Activated T-cell treated with anti-CD3 and anti-CD28 coated beads, Interleukin-2, amount 50 U/mL, for 72 hours (primary cell): ENCODE measurements around the gene SCLY. TPM values are rescaled to one million over a fixed set of nuclear protein-coding genes. Genes with fewer than 3 reads are reported as not detected.

Source experiments
- ATAC-seq, 2 donors: fragments of 150-1000 bp; cut with Tn5 transposase; replicated peaks in 1 of 2; 2 replicates each; pipeline ENCODE4 v1.10.0; 2021; ENCODE audit warnings: moderate library complexity in 2 of 2, mild to moderate bottlenecking in 1 of 2
- DNase-seq, 2 donors: peaks; one replicate each; pipeline ENCODE4 v3.0.0; 2021 to 2022; ENCODE audit warnings: mixed read lengths in 1 of 2
- H3K27ac Mint-ChIP-seq: one replicate; pipeline ENCODE4 v1.8.0; 2022; ENCODE audit warnings: mild to moderate bottlenecking, moderate library complexity, mixed read lengths
- H3K27me3 Mint-ChIP-seq: one replicate; pipeline ENCODE4 v1.8.0; 2022; ENCODE audit warnings: low read depth, mixed read lengths
- H3K36me3 Mint-ChIP-seq, 2 donors: one replicate each; pipeline ENCODE4 v1.8.0; 2022; ENCODE audit warnings: mixed read lengths in 2 of 2, mild to moderate bottlenecking in 1 of 2; ENCODE audit not compliant: insufficient read depth in 2 of 2
- H3K4me1 Mint-ChIP-seq: one replicate; pipeline ENCODE4 v1.8.0; 2022; ENCODE audit warnings: low read depth, mixed read lengths
- H3K4me3 Mint-ChIP-seq, 2 donors: one replicate each; pipeline ENCODE4 v1.8.0; 2022; ENCODE audit warnings: mild to moderate bottlenecking in 2 of 2, mixed read lengths in 2 of 2, moderate library complexity in 2 of 2
- H3K9me3 Mint-ChIP-seq, 2 donors: one replicate each; pipeline ENCODE4 v1.8.0; 2022; ENCODE audit warnings: mixed read lengths in 2 of 2
- total RNA-seq, 2 donors: library from RNA; stranded (reverse); gene quantifications; one replicate each; pipeline ENCODE4 v1.2.3, GENCODE V29; 2022

Gene SCLY
- total RNA-seq, 2 donors from 2014 or later, result 36.3 to 38.2 TPM

- Mint-ChIP-seq H3K9me3 (no peaks in the 10 kb centered on the region), H3K27ac (no peak overlapping the region), H3K4me1 (peaks cover 7% of the 10 kb centered on the region), H3K4me3 (no peak overlapping the region), H3K27me3 (no peaks in the 10 kb centered on the region), H3K36me3 (no peaks in the 10 kb centered on the region)
- ATAC-seq, result peak; percentile 33 to 50
- peak in 1 of 2 donors; percentile 26 for DNase-seq
Observed at GRCh38 chr2:238143239-238143951, 82.6 kb downstream of the SCLY start.

- ATAC-seq, result no peak
- peaks cover 7% of the 10 kb centered on the region for H3K4me1 Mint-ChIP-seq
- H3K36me3 Mint-ChIP-seq, result no peaks in the 10 kb centered on the region
- no peak overlapping the region for H3K27ac Mint-ChIP-seq
- no peak for DNase-seq
- no peaks in the 10 kb centered on the region for H3K9me3 Mint-ChIP-seq
- H3K27me3 Mint-ChIP-seq, result no peaks in the 10 kb centered on the region
- H3K4me3 Mint-ChIP-seq, result no peak overlapping the region
Observed at GRCh38 chr2:238144262-238144661, 83.5 kb downstream of the SCLY start.

- no peak for DNase-seq
- no peaks in the 10 kb centered on the region for H3K9me3 Mint-ChIP-seq
- ATAC-seq, result no peak
- H3K27me3 Mint-ChIP-seq, result no peaks in the 10 kb centered on the region
- no peak overlapping the region for H3K27ac Mint-ChIP-seq
- no peaks in the 10 kb centered on the region for H3K36me3 Mint-ChIP-seq
- H3K4me3 Mint-ChIP-seq, result no peak overlapping the region
- H3K4me1 Mint-ChIP-seq, result peaks cover 7% of the 10 kb centered on the region
Observed at GRCh38 chr2:238145046-238145445, 84.2 kb downstream of the SCLY start.

DNA sequence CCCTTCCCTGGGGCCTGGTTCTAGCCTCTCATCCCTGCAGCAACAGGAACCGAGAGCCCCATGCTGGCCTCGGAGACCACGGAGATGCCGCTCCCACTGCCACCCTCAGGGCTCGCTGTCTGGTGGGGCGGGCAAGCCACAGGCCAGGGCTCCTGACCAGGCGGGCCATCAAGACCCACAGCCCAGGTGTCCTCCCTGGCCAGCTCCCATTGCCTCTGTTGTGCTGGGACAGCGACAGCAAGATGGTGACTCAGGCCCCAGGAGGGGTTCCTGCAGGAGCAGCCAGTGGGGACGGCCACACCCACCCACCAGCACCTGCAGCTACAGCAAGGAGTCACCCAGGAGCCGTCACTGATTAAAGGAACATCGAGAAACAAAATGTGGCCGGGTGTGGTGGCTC lies 85.0 kb downstream of the SCLY start:
- ATAC-seq (no peak), DNase-seq (no peak)
- Mint-ChIP-seq H3K36me3 (no peaks in the 10 kb centered on the region), H3K4me1 (peaks cover 7% of the 10 kb centered on the region), H3K4me3 (no peak overlapping the region), H3K27ac (no peak overlapping the region), H3K9me3 (no peaks in the 10 kb centered on the region), H3K27me3 (no peaks in the 10 kb centered on the region)

DNA sequence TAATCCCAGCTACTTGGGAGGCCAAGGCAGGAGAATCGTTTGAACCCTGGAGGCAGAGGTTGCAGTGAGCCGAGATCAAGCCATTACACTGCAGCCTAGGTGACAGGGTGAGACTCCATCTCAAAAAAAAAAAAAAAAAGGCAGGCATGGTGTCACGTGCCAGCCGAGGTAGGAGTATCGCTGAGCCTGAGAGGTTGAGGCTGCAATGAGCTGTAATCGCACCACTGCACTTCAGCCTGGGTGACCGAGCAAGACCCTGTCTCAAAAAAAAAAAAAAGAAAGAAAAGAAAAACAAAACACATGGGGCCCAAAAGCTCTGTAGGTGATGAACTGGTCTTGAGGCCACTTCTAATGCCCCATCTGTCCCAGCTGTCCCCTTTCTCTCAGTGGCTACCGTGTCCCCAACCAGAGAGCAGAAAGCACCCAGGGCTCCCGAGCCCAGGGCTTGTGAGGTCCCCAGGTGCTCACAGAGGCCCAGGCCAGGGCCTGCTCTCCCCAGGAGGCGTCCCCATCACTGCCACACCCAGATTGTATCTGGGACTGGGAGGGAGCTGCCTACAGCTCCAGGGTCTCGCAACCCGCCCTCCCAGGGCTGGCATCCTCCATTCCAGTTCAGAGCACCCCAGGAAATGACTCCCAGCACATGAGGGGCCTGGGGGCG lies 86.2 kb downstream of the SCLY start:
- Mint-ChIP-seq H3K36me3 (no peaks in the 10 kb centered on the region), H3K4me3 (no peak overlapping the region), H3K27me3 (no peaks in the 10 kb centered on the region), H3K4me1 (peaks cover 7% of the 10 kb centered on the region), H3K27ac (no peak overlapping the region), H3K9me3 (no peaks in the 10 kb centered on the region)
- no peak for DNase-seq
- no peak for ATAC-seq

GRCh38 chr2:238148981-238149380 lies 88.2 kb downstream of the SCLY start:
- DNase-seq, result no peak
- no peaks in the 10 kb centered on the region for H3K27me3 Mint-ChIP-seq
- ATAC-seq, result no peak

More at GRCh38 chr2:238148981-238149380, 88.2 kb downstream of the SCLY start:
- Mint-ChIP-seq H3K36me3 (no peaks in the 10 kb centered on the region), H3K4me3 (no peak overlapping the region), H3K9me3 (no peaks in the 10 kb centered on the region), H3K4me1 (peaks cover 2% of the 10 kb centered on the region), H3K27ac (no peak overlapping the region)

Other genes with a start within 250 kb of the SCLY start
- 1 to 10 TPM in 1 of 2 donors, under 1 TPM in 1; 1.00 to 1.8 TPM for gene RAMP1, start 201.4 kb upstream of the SCLY start, total RNA-seq
- gene UBE2F, start 94.0 kb upstream of the SCLY start, total RNA-seq, result 10 to 100 TPM; 73.6 to 81.7 TPM
- under 1 TPM; 0.07 to 0.19 TPM for gene ESPNL, start 39.3 kb downstream of the SCLY start, total RNA-seq
- not detected for gene KLHL30, start 77.7 kb downstream of the SCLY start, total RNA-seq
- gene ERFE, start 98.0 kb downstream of the SCLY start, total RNA-seq, result under 1 TPM; 0.60 to 0.88 TPM
- gene ILKAP, start 142.7 kb downstream of the SCLY start, total RNA-seq, result 10 to 100 TPM; 53.2 to 55.5 TPM
- 1 to 10 TPM; 1.6 to 2.0 TPM for gene HES6, start 179.0 kb downstream of the SCLY start, total RNA-seq
- 10 to 100 TPM in 1 of 2 donors, 1 to 10 TPM in 1; 8.9 to 12.4 TPM for gene PER2, start 227.6 kb downstream of the SCLY start, total RNA-seq